IPS-NIHi7 (cell line): Measurements from ENCODE around the gene CYP2U1.

ENCODE experiments used
- DNase-seq: peaks from one replicate; pipeline ENCODE4 v3.0.0; 2012; ENCODE audit warnings: mixed read lengths; ENCODE audit errors: extremely low spot score

Gene CYP2U1

GRCh38 chr4:107978716-107979451 is 47.5 kb downstream of the CYP2U1 start:
- DNase-seq, result no peak

- no peak for DNase-seq
Observed at GRCh38 chr4:107987916-107988762, 56.8 kb downstream of the CYP2U1 start.

- DNase-seq, result no peak
Observed at GRCh38 chr4:107988763-107989035, 57.4 kb downstream of the CYP2U1 start.

- DNase-seq, result no peak
Observed at GRCh38 chr4:107989162-107989536, 57.8 kb downstream of the CYP2U1 start.

- peak; percentile 98 for DNase-seq
Observed at GRCh38 chr4:107989537-107990386, 58.4 kb downstream of the CYP2U1 start, which contains the start of gene HADH. HADH (plus strand) TSS chr4:107989889; CDS start chr4:107989933, 44 bp downstream.

- DNase-seq, result no peak
Observed at GRCh38 chr4:107991945-107992630, 60.7 kb downstream of the CYP2U1 start.

- no peak for DNase-seq
Observed at GRCh38 chr4:107993969-107994368, 62.6 kb downstream of the CYP2U1 start.

- DNase-seq, result no peak
Observed at GRCh38 chr4:107994894-107995293, 63.5 kb downstream of the CYP2U1 start.

GRCh38 chr4:107996949-107997788 is 65.8 kb downstream of the CYP2U1 start:
- DNase-seq, result no peak

- DNase-seq, result no peak
Observed at GRCh38 chr4:107997794-107998193, 66.4 kb downstream of the CYP2U1 start.

- no peak for DNase-seq
Observed at GRCh38 chr4:107999932-108000539, 68.7 kb downstream of the CYP2U1 start.

- no peak for DNase-seq
Observed at GRCh38 chr4:108001540-108002135, 70.3 kb downstream of the CYP2U1 start.
